Hepatocyte (in vitro differentiated cells): ENCODE measurements around the gene CCDC91.

ENCODE experiments used
- EZH2 ChIP-seq: fragments of 200-600 bp; sonication (generic); IDR thresholded peaks from 2 replicates; pipeline ENCODE4 v1.6.1; 2016; ENCODE audit warnings: antibody characterized with exemption, mild to moderate bottlenecking, borderline replicate concordance
- TF ChIP-seq, protein P1 (sequence below): fragments of 200-600 bp; sonication (generic); IDR thresholded peaks from 2 replicates; pipeline ENCODE4 v1.5.1; 2016; ENCODE audit warnings: antibody characterized with exemption, mild to moderate bottlenecking; ENCODE audit not compliant: poor library complexity

DNA sequence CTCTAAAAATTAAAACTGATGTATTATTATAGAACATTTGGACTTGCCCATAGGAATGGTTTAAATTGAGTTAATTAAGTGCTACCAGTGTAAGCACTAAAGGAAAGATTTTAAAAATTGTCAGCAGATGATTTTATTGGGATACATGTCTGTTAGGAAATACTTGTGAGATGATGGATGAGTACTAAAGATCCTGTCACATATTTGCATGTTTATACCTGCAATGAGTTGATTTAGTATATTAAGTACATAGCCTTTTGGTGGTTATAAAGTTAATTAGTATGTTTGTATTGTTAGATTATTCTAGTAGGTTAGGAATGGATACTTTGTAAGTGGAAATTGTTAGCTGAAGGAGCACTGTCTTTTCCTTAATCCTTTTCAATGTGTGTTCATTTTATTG, 67.2 kb downstream of the CCDC91 start:
- TF ChIP-seq, protein P1, sequence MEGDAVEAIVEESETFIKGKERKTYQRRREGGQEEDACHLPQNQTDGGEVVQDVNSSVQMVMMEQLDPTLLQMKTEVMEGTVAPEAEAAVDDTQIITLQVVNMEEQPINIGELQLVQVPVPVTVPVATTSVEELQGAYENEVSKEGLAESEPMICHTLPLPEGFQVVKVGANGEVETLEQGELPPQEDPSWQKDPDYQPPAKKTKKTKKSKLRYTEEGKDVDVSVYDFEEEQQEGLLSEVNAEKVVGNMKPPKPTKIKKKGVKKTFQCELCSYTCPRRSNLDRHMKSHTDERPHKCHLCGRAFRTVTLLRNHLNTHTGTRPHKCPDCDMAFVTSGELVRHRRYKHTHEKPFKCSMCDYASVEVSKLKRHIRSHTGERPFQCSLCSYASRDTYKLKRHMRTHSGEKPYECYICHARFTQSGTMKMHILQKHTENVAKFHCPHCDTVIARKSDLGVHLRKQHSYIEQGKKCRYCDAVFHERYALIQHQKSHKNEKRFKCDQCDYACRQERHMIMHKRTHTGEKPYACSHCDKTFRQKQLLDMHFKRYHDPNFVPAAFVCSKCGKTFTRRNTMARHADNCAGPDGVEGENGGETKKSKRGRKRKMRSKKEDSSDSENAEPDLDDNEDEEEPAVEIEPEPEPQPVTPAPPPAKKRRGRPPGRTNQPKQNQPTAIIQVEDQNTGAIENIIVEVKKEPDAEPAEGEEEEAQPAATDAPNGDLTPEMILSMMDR: no peak
- no peak for TF ChIP-seq EZH2
